Measurements from ENCODE around the gene TMEM270.

- TF ChIP-seq CTCF (conservative IDR thresholded peaks at IDR 0.05; ENCODE audit: low read depth, low read length), result no peak
- no peak for TF ChIP-seq POLR2A (IDR thresholded peaks at IDR 0.05; ENCODE audit: low read depth, low read length)
- no peak for TF ChIP-seq FOS (IDR thresholded peaks at IDR 0.05; ENCODE audit: low read depth, low read length)
- TF ChIP-seq USF2 (IDR thresholded peaks at IDR 0.05; ENCODE audit: low read depth, low read length), result no peak
- TF ChIP-seq RCOR1 (IDR thresholded peaks at IDR 0.05; ENCODE audit: insufficient replicate concordance, low read length), result no peak
- no peak for TF ChIP-seq MAFK (IDR thresholded peaks at IDR 0.05; ENCODE audit: low read depth, low read length)
- TF ChIP-seq CEBPB (IDR thresholded peaks at IDR 0.05; ENCODE audit: low read depth, low read length), result peak; percentile 37
- no peak for TF ChIP-seq SMC3 (IDR thresholded peaks at IDR 0.05; ENCODE audit: low read depth, low read length)
Observed at GRCh38 chr7:73858807-73859206, 2.2 kb upstream of the TMEM270 start.
